ENCODE measurements around the gene USHBP1. TPM values are rescaled to one million over a fixed set of nuclear protein-coding genes. Genes with fewer than 3 reads are reported as not detected.

The USHBP1 gene
- total RNA-seq, 1 experiment from 2014 or later: 12.3 TPM

DNA sequence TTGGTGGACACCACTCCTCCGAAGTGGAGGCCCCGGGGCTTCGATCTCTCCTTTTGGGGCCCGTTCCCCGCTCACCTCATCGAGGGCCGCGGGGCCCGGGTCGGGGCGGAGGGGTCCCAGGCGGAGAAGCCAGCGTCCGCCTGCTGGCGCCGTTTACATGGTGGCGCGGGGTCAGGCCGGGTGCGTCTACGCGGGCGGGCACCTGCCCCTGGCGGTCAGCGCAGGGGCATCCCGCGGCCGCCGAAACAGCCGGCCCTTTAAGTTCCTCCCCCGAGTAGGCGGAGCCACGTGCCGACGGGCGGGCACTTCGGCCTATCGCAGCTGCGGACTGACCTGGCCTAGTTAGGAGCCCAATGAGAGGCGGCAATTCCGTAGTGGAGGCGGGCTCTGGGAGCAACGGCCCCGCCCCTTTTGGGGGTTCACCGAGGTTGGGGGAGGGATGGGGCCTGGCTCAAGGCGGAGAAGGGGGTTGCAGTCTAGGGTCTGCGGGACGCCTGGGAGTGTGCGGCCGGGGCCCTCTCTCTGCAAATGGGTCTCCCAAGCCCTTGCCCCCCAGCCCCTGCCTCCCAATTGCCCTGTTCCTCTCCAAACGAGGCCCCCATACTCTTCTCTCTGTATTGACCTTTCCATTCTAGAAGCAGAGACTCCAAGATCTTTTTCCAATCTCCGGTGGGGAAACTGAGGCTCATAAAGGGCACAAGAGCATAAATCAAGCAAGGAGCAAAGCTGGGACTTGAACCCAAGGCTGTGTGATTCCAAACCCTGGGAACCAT lies 38.8 kb upstream of the USHBP1 start, which contains the start of gene ABHD8 (continued):
- TF ChIP-seq, protein P1, sequence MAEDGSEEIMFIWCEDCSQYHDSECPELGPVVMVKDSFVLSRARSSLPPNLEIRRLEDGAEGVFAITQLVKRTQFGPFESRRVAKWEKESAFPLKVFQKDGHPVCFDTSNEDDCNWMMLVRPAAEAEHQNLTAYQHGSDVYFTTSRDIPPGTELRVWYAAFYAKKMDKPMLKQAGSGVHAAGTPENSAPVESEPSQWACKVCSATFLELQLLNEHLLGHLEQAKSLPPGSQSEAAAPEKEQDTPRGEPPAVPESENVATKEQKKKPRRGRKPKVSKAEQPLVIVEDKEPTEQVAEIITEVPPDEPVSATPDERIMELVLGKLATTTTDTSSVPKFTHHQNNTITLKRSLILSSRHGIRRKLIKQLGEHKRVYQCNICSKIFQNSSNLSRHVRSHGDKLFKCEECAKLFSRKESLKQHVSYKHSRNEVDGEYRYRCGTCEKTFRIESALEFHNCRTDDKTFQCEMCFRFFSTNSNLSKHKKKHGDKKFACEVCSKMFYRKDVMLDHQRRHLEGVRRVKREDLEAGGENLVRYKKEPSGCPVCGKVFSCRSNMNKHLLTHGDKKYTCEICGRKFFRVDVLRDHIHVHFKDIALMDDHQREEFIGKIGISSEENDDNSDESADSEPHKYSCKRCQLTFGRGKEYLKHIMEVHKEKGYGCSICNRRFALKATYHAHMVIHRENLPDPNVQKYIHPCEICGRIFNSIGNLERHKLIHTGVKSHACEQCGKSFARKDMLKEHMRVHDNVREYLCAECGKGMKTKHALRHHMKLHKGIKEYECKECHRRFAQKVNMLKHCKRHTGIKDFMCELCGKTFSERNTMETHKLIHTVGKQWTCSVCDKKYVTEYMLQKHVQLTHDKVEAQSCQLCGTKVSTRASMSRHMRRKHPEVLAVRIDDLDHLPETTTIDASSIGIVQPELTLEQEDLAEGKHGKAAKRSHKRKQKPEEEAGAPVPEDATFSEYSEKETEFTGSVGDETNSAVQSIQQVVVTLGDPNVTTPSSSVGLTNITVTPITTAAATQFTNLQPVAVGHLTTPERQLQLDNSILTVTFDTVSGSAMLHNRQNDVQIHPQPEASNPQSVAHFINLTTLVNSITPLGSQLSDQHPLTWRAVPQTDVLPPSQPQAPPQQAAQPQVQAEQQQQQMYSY (CRISPR knock-in tag; IDR thresholded peaks at IDR 0.05): no peak
- TF ChIP-seq IRF2 (CRISPR knock-in tag; IDR thresholded peaks at IDR 0.05; ENCODE audit: borderline replicate concordance, low read depth) (no peak), ETV6 (CRISPR knock-in tag; IDR thresholded peaks at IDR 0.05) (peak; percentile 72; the same call in 1 of the 2 replicates), CREM (CRISPR knock-in tag; IDR thresholded peaks at IDR 0.05) (peak; percentile 60; the same call in 1 of the 2 replicates), ZNF263 (CRISPR knock-in tag; IDR thresholded peaks at IDR 0.05; ENCODE audit: low read depth) (no peak), JUN (CRISPR knock-in tag; IDR thresholded peaks at IDR 0.05) (no peak), STAT6 (CRISPR knock-in tag; conservative IDR thresholded peaks at IDR 0.05; ENCODE audit: low read depth) (no peak), MYBL2 (CRISPR knock-in tag; IDR thresholded peaks at IDR 0.05) (0 out of 2 replicates have a peak, but pooled peaks have one; percentile 72), CTCF (IDR thresholded peaks at IDR 0.05) (0 out of 2 replicates have a peak, but pooled peaks have one; percentile 21), ZNF232 (CRISPR knock-in tag; IDR thresholded peaks at IDR 0.05) (no peak), NFE2L1 (CRISPR knock-in tag; IDR thresholded peaks at IDR 0.05) (no peak), ATF6 (CRISPR knock-in tag; IDR thresholded peaks at IDR 0.05) (no peak), GRHL2 (CRISPR knock-in tag; IDR thresholded peaks at IDR 0.05; ENCODE audit: insufficient replicate concordance, severe bottlenecking) (no peak), MXD4 (CRISPR knock-in tag; IDR thresholded peaks at IDR 0.05; ENCODE audit: borderline replicate concordance) (no peak), ATF1 (CRISPR knock-in tag; IDR thresholded peaks at IDR 0.05) (no peak), MLX (CRISPR knock-in tag; IDR thresholded peaks at IDR 0.05) (no peak), ZBTB21 (CRISPR knock-in tag; IDR thresholded peaks at IDR 0.05; ENCODE audit: borderline replicate concordance) (no peak)
- TF ChIP-seq, protein P2, sequence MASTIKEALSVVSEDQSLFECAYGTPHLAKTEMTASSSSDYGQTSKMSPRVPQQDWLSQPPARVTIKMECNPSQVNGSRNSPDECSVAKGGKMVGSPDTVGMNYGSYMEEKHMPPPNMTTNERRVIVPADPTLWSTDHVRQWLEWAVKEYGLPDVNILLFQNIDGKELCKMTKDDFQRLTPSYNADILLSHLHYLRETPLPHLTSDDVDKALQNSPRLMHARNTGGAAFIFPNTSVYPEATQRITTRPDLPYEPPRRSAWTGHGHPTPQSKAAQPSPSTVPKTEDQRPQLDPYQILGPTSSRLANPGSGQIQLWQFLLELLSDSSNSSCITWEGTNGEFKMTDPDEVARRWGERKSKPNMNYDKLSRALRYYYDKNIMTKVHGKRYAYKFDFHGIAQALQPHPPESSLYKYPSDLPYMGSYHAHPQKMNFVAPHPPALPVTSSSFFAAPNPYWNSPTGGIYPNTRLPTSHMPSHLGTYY (CRISPR knock-in tag; IDR thresholded peaks at IDR 0.05): no peak
- TF ChIP-seq, protein P3, sequence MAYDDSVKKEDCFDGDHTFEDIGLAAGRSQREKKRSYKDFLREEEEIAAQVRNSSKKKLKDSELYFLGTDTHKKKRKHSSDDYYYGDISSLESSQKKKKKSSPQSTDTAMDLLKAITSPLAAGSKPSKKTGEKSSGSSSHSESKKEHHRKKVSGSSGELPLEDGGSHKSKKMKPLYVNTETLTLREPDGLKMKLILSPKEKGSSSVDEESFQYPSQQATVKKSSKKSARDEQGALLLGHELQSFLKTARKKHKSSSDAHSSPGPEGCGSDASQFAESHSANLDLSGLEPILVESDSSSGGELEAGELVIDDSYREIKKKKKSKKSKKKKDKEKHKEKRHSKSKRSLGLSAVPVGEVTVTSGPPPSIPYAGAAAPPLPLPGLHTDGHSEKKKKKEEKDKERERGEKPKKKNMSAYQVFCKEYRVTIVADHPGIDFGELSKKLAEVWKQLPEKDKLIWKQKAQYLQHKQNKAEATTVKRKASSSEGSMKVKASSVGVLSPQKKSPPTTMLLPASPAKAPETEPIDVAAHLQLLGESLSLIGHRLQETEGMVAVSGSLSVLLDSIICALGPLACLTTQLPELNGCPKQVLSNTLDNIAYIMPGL (CRISPR knock-in tag; IDR thresholded peaks at IDR 0.05): peak; percentile 93

All from WTC11 (cell line).